NCI-H345 (cell line): ENCODE measurements around the gene TRDN.
"Not testable (repeated sequence)": the region's sequence is repeated elsewhere in the genome, so short reads cannot be mapped to it uniquely, and the experiment has no call there.

ENCODE experiments used
- DNase-seq: peaks from one replicate; lab custom pipeline; 2025; lab: John Stamatoyannopoulos, UW

TRDN gene

GRCh38 chr6:123629258-123629941 lies 7.3 kb downstream of the TRDN start:
- no peak for DNase-seq

DNA sequence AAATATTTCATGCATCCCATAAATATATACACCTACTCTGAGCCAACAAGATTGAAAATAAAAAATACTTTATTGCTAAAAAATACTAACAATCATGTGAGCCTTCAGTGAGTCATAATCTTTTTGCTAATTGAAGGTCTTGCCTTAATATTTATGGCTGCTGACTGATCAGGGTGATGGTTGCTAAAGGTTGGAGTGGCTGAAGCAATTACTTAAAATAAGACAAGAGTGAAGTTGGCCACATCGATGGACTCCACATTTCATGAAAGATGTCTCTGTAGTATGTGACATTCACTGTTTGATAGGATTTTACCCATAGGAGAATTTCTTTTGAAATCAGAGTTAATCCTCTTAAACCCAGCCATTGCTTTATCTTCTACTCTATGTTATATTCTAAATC lies 11.1 kb downstream of the TRDN start:
- no peak for DNase-seq

DNA sequence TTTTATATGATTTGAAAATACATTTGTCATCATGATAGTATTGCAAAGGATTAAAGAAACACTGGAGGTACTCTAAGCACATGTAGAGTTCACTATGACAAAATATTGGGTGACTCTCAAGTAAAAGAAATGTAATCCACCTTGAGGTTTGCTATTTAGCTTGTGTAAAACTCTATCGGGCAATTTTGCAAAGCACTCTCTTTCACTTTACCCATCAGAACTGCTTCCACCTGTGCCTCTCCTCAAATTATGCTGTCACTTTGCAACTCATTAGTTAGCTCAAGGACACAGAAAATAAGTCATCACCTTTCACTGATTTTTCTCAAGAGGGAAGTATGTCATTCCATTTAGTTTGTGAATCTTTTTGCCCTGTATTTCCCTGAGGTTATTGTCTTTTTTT lies 14.0 kb downstream of the TRDN start:
- DNase-seq, result no peak

- no peak for DNase-seq
These were observed 17.6 kb downstream of the TRDN start for GRCh38 chr6:123619156-123619555.

DNA sequence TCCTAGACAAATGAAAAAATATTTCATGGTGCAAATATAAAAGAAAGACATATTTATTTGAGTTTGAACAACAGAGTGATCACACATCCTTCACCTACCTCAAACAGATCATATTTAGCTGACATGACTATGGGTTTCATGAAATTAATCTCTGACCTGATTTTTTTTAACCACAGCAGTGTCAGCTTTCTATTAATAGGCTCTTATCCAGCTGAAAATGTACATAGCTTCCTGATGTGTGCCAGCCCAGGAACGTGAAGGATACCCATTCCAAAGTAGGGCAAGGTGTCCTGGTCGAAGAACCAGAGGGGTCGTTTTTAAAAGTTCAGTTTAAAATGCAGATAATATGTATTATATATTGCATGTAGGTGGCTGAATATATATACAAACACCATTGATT lies 19.8 kb downstream of the TRDN start:
- no peak for DNase-seq

DNA sequence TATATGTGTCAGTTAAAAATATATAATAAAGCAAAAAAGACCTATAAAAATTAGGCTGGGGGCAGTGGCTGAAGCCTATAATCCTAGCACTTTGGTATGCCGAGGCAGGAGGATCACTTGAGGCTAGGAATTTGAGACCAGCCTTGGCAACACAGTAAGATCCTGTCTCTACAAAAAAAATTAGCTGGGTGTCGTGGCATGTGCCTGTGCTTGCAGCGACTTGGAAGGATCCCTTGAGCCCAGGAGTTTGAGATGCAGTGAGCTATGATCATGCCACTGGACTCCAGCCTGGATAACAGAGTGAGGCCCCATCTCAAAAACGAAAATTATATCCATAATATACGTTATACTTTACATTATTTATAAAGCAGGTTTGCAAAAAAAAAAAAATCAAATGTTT lies 20.7 kb downstream of the TRDN start:
- DNase-seq, result no peak

DNA sequence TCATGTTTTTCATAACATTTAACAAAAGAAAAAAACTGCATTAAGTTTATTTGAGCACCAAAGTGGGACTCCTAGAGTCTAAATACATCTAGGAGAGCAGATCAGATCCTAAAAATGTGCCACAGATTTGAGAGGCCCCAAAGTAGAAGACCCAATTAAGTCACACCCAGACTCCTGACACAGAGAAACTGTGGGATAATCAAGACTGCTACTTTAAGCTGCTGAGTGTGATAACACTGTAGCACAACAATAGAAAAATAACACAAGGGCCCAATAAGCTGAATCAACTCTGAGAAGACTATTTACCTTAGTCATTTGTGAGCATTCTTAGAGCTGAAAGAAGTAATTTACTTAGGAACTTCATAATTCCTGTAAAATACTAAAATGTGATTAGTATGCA lies 26.0 kb downstream of the TRDN start:
- no peak for DNase-seq

GRCh38 chr6:123604067-123604466 lies 32.7 kb downstream of the TRDN start:
- peak; percentile 23 for DNase-seq

DNA sequence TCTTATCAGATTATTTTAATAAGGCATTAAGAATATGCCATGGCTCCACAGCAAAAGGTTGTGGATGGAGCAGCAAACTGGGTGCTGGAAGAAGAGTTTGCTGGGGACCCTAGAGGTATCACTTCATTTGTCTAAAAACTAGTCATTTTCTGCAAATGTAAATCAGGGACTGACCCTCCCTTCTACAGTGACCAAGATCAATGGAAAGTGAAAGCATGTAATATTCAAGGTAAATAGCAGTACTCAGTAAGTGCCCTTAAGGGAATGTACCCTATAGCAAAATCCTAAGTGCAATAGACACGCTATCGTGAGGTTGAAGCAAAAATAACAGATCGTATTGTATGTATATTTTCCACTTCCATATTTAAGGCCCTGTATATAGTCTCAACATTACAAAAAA lies 38.7 kb downstream of the TRDN start:
- DNase-seq, result no peak

DNA sequence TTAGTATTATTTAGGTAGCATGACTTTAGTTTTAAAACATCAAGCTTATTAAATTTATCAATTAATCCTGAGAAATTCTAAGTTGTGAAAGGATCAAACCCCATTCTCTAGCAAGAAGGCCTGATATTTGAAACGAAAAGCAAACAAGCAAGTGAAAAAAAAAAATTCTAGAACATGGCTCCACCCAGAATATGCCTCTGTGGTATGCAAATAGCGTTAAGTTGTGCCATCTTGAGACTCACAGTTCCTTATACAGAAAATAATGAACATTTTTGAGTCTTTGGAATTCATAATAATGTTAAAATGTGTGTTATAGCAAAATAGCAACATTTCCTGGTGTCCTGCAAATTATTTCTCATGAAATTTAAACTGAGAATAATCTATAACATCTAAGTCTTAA lies 42.0 kb downstream of the TRDN start:
- DNase-seq, result no peak

- no peak for DNase-seq
These were observed 44.3 kb downstream of the TRDN start for GRCh38 chr6:123592426-123592825.

- no peak for DNase-seq
These were observed 46.8 kb downstream of the TRDN start for GRCh38 chr6:123589973-123590372.

DNA sequence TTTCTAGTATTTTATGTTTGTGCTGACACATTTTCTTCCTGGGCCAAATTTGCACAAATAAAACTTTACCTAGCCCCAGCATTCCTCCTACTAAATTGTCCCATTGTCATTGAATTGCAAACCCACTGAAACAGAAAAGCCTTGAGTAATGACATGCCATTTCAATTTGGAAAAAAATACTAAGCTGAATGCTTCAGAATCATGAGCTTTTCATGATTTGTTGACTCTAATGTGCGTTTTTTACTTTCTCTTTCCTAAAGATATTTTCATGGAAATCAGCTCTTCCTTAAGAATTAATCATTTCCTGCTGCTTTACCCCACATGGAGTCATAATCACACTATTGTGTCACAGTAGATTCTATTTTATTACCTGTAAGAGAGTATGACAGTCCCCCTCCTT lies 47.4 kb downstream of the TRDN start:
- no peak for DNase-seq

GRCh38 chr6:123588546-123588895 lies 48.2 kb downstream of the TRDN start:
- no peak for DNase-seq

- DNase-seq, result no peak
These were observed 48.8 kb downstream of the TRDN start for GRCh38 chr6:123587838-123588545.

DNA sequence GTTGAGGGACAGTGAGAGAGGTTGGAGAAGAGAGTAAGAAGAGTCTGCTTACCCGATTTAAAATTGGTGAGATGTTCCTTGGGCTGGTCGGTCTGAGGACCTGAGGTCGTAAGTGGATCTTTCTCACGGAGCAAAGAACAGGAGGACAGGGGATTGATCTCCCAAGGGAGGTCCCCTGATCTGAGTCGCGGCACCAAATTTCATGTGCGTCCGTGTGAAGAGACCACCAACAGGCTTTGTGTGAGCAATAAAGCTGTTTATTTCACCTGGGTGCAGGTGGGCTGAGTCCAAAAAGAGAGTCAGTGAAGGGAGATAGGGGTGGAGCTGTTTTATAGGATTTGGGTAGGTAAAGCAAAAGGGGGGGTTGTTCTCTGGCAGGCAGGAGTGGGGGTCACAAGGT lies 49.3 kb downstream of the TRDN start:
- DNase-seq, result not testable (repeated sequence)

DNA sequence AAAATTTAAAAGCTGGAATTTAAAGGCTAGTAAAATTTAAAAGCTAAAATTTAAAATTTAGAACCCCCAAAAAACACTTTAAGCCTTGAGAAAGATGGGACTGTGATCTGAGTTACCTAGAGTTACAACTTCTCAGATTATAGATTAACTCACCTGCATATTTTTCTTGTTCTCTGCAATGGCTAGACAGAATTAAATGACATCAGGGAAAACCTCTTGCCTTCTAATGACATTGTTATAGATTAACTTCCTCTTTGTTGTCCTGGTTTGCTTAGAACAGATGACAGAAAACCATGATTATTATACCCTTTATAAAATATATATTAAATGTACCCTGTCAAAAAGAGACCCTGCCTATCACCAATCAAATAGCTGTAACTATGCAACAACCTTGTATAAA lies 56.4 kb downstream of the TRDN start:
- no peak for DNase-seq

DNA sequence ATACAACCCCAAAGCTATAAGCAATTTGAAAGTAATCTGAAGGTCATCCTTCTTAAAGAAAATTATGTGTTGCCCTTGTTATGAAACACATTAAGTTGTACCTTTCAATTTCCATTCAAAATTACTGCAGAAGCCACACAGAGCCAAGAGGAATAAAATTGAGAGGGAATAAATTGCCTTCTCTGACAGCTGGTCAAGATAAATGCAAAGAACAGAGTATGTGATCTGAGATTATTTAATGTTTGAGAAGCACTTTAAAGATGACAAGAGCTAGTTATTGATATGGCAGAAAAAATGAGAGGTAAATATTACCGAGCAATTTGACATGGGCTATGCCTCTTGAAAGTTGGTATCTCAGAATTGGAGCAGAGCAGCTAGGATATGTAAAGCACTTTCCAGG lies 61.6 kb downstream of the TRDN start:
- DNase-seq, result no peak

- no peak for DNase-seq
These were observed 65.7 kb downstream of the TRDN start for GRCh38 chr6:123570813-123571684.

DNA sequence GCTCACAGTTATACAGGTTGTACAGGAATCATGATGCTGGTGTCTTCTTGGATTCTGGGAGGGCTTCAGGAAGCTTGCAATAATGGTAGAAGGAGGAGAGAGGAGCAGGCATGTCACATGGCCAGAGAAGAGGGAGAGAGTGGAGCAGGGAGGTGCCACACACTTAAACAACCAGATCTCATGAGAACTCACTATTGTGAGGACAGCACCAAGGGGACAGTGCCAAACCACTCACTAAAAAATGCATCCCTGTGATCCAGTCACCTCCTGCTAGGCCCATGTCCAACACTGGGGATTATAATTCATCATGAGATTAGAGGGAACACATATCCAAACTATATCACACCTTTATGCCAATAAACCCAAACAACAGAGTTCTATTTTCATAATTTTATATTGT lies 67.2 kb downstream of the TRDN start:
- DNase-seq, result no peak

DNA sequence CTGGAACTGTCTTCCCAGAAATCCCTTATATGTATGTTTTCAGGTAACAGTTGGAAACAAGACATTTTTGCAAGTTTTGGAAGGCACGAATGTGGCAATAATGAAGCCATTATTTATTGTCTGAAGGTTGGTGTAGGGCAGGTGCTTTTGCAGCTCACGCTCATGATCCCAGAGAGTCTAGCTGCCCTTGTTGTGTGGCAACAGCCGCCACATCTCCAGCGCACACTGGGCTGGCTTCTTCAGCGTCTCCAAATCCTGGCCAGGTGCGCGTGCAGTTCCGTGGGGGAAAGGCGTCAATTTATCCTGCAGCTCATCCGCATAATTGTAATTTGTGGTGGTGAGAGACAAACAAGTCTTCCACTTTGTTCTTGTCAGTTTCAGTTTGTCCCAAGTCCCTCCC lies 71.2 kb downstream of the TRDN start:
- DNase-seq, result no peak

GRCh38 chr6:123564361-123564760 lies 72.4 kb downstream of the TRDN start:
- DNase-seq, result peak; percentile 62

GRCh38 chr6:123562677-123563076 lies 74.1 kb downstream of the TRDN start:
- no peak for DNase-seq
